Measurements from ENCODE around the gene TRIP10. TPM values are rescaled to one million over a fixed set of nuclear protein-coding genes. Genes with fewer than 3 reads are reported as not detected.

The TRIP10 gene
- total and polyA plus RNA-seq, 2 of the 8 experiments (the other 6 are each of a cell fraction or from before 2014, with no cell fraction given), result 27.8 to 69.5 TPM

- no peak overlapping the region for H3K56ac ChIP-seq (replicated peaks; ENCODE audit: insufficient read length, low read depth, low read length)
- H3K4me3 ChIP-seq (ENCODE audit: extremely low read depth in 1 of 4, insufficient read depth in 2 of 4, low read depth in 3 of 4, low read length in 4 of 4), result peak overlapping the region; percentile 11 to 61 (median 47)
- H3K9me3 ChIP-seq (ENCODE audit: insufficient read depth in 2 of 2, low read depth in 1 of 2, low read length in 1 of 2), result no peaks in the 10 kb centered on the region
- CTCF ChIA-PET (ENCODE audit: partially characterized antibody), result interaction anchor here (0.7 to 2.7 kb wide), 7 partner anchors 15 to 110 kb away, joined by 3 to 19 read pairs (median 8); partner anchors contain the start of genes GPR108 and SH2D3A
- no peaks in the 10 kb centered on the region for H3K79me2 ChIP-seq (ENCODE audit: control insufficient read depth in 1 of 2, insufficient read depth in 2 of 2, low read length in 2 of 2)
- H3K79me1 ChIP-seq (ENCODE audit: low read depth, low read length), result no peaks in the 10 kb centered on the region
- H4K91ac ChIP-seq (replicated peaks; ENCODE audit: insufficient read length, low read length), result peak overlapping the region; percentile 5
- H3K18ac ChIP-seq (ENCODE audit: extremely low read depth, low read length), result peak overlapping the region; percentile 90
- peak overlapping the region; percentile 45; the same call in 1 of the 2 replicates for H4K8ac ChIP-seq (ENCODE audit: extremely low read depth, insufficient read depth, low read length)
- H3K14ac ChIP-seq (ENCODE audit: insufficient read length), result no peak overlapping the region
- H2BK12ac ChIP-seq (ENCODE audit: low read depth, low read length), result peak overlapping the region; percentile 39; the same call in 1 of the 2 replicates
- POLR2A ChIA-PET (ENCODE audit: partially characterized antibody), result interaction anchor here (0.7 to 8.0 kb wide), 10 partner anchors 12 to 527 kb away, joined by 3 to 110 read pairs (median 4); partner anchors contain the start of genes GPR108, SH2D3A, TNFSF9 and TRIP10
- H4K5ac ChIP-seq (ENCODE audit: insufficient read length, low read depth, low read length), result no peak overlapping the region
- peak overlapping the region; percentile 10 to 71 for H3K4me2 ChIP-seq (ENCODE audit: insufficient read depth in 1 of 2, low read depth in 2 of 2, low read length in 2 of 2)
- WGBS, 2 experiments (ENCODE audit: extremely low coverage in 1 of 2, insufficient coverage in 1 of 2, insufficient read length in 1 of 2, insufficient replicate concordance in 2 of 2, low coverage in 1 of 2, low lambda C conversion rate in 2 of 2, missing lambda C conversion rate in 1 of 2), result 4% methylated on average over 45 of the region's 50 CpGs; no CpG with 5 or more reads in 1 of the 2 experiments
- H3K23ac ChIP-seq (ENCODE audit: insufficient read length), result no peak overlapping the region
- FAIRE-seq, result peak; percentile 96
- H3K36me3 ChIP-seq (ENCODE audit: control insufficient read depth in 2 of 4, insufficient read depth in 4 of 4, low read length in 3 of 4), result peaks cover 12 to 36% (median 21%) of the 10 kb centered on the region in 4 experiments
- H4K20me1 ChIP-seq (replicated peaks in 1 of 2; ENCODE audit: control insufficient read depth in 1 of 2, insufficient read depth in 2 of 2, low read length in 2 of 2), result peaks cover 0 to 3% of the 10 kb centered on the region in 2 experiments
- H3K23me2 ChIP-seq (ENCODE audit: low read depth, low read length), result peaks cover 2% of the 10 kb centered on the region; the same call in 1 of the 2 replicates
- no peak overlapping the region for H2AK5ac ChIP-seq (ENCODE audit: low read depth, low read length)
- no peak overlapping the region for H2BK120ac ChIP-seq (replicated peaks; ENCODE audit: low read depth, low read length)
- no peak overlapping the region for H2AFZ ChIP-seq (ENCODE audit: low read length)
- peak overlapping the region in 2 of 4 experiments; percentile 56 to 65; a peak in 4 of 7 replicates for H3K9ac ChIP-seq (replicated peaks in 1 of 4; ENCODE audit: extremely low read depth in 1 of 4, low read depth in 3 of 4, low read length in 3 of 4)
- H2BK15ac ChIP-seq (ENCODE audit: low read length), result 0 out of 2 replicates have a peak overlapping the region, but pooled peaks have one; percentile 61
- peaks cover 0 to 7% (median 5%) of the 10 kb centered on the region in 4 experiments; a peak in 6 of 7 replicates for H3K4me1 ChIP-seq (replicated peaks in 1 of 4; ENCODE audit: control insufficient read depth in 3 of 4, insufficient read depth in 4 of 4, low read length in 3 of 4)
- peak; percentile 97 to 100 for DNase-seq (ENCODE audit: low read depth in 1 of 2, low spot score in 2 of 2)
- H2BK5ac ChIP-seq (ENCODE audit: low read depth, low read length), result peak overlapping the region; percentile 91; the same call in 1 of the 2 replicates
- peak overlapping the region; percentile 82 for H3K27ac ChIP-seq (ENCODE audit: low read depth, low read length)
- H3K27me3 ChIP-seq (replicated peaks in 1 of 4; ENCODE audit: control insufficient read depth in 3 of 4, extremely low read depth in 1 of 4, insufficient read depth in 3 of 4, low read length in 3 of 4), result no peaks in the 10 kb centered on the region
- peak overlapping the region; percentile 80; the same call in 1 of the 2 replicates for H2BK20ac ChIP-seq (ENCODE audit: low read length)
- H3K4ac ChIP-seq (replicated peaks; ENCODE audit: insufficient read length, low read depth, low read length), result no peak overlapping the region
- no peak for TF ChIP-seq SAP30 (IDR thresholded peaks at IDR 0.05; ENCODE audit: insufficient read depth, insufficient replicate concordance, low read length)
- no peak for TF ChIP-seq NRF1 (IDR thresholded peaks at IDR 0.05; ENCODE audit: low read depth, low read length)
- TF ChIP-seq ATF2 (IDR thresholded peaks at IDR 0.05; ENCODE audit: low read length), result no peak
- TF ChIP-seq TCF12 (IDR thresholded peaks at IDR 0.05; ENCODE audit: low read depth, low read length), result 0 out of 2 replicates have a peak, but pooled peaks have one; percentile 7
- TF ChIP-seq SIX5 (IDR thresholded peaks at IDR 0.05; ENCODE audit: low read depth, low read length), result no peak
- no peak for TF ChIP-seq BACH1 (IDR thresholded peaks at IDR 0.05; ENCODE audit: low read length)
Observed at GRCh38 chr19:6753178-6754031, 13.9 kb downstream of the TRIP10 start.
